ES-I3 (cell line): ENCODE measurements around the gene SLC39A2.

Source experiments
- H3K36me3 ChIP-seq: 2 replicates; pipeline ENCODE4 v1.6.1; 2013; ENCODE audit warnings: mild to moderate bottlenecking, low read length, control low read depth, moderate library complexity; ENCODE audit not compliant: insufficient read depth
- H3K4me1 ChIP-seq: 2 replicates; pipeline ENCODE4 v1.6.1; 2013; ENCODE audit warnings: mild to moderate bottlenecking, control low read depth, low read length; ENCODE audit not compliant: insufficient read depth
- H3K9ac ChIP-seq: 2 replicates; pipeline ENCODE4 v1.6.1; 2013; ENCODE audit warnings: low read depth, mild to moderate bottlenecking, low read length, moderate library complexity
- H3K9me3 ChIP-seq: 2 replicates; pipeline ENCODE4 v1.6.1; 2013; ENCODE audit warnings: mild to moderate bottlenecking, low read length, moderate library complexity; ENCODE audit not compliant: control insufficient read depth, insufficient read depth

SLC39A2 gene

DNA sequence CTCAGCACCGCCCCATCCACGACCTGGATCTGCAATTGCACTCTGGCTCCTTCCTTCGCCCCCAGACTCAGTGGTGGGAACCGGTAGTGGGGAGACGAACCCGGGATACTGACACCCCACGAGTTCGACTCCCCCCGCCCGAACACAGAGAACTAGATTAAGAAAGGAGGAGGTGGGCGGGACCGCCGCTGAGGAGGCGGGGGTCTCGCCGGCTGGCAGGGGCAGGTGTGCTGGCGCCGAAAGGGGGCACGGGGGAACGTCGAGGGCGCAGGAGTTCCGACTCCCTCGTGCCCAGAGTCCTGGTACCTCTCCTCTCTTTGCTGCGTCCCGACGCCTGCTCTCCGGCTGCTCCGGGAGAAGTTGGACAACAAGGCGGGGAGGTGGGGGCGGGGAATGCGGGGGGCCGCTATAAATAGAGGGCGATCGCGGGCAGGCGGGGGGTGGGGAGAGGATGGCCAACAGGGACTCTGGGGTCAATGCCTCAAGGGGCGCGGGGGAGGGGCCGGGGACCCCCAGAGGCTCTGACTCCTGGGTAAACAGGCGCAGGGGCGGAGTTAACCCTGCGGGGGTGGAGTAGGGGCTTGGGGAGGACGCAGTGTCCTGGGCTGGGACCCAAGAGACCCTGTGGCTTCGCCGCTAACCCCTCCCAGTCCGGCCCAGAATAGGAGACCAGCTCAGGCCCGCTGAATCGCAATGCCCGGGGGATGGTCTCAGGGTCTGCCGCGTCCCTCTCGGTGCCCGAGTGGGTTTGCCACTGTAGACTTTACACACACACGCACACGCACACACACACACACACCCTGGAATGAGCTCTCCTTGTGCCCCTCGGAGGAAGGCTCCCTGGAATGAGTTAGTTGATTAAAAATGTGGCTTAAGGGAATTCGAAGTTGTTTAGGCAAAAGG is 26.5 kb downstream of the SLC39A2 start:
- no peaks in the 10 kb centered on the region for H3K36me3 ChIP-seq
- H3K9me3 ChIP-seq, result no peaks in the 10 kb centered on the region
- peaks cover 12% of the 10 kb centered on the region; the same call in 1 of the 2 replicates for H3K4me1 ChIP-seq
- peak overlapping the region; percentile 69 for H3K9ac ChIP-seq

DNA sequence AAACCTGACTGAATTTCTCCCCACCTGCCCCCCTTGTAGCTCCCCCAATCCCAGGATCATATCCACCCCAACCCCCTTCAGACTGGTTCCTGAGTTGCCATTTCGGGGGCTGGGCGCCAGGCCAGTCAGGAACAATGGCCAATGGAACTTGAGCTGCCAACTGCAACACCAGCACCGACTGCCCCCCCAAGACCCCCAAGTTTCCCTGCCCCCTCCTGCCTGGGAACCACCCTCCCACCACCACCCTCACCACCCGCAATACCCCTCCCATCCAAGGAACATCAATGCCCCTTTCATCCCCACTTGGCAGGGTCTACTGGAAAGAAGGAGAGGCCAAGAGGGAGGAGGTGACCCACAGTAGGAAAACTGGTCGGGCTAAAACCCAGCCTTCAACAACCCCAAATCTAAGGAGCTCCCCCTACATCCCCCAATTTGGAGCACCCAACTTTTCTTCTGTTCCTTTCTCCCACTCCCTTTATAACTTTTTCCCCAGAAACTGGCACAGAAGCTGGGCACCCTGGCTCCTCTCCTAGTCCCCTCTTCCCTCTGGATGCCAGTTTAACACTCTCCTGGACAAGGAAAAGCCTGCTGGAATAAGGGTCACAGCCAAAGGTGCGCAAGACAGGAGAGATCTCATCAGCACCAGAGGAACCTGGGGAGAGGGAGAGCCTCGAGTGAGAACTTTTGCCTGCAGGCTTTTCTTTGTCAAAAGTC is 27.3 kb downstream of the SLC39A2 start:
- Histone ChIP-seq H3K9me3 (no peaks in the 10 kb centered on the region), H3K9ac (peak overlapping the region; percentile 54; the same call in 1 of the 2 replicates), H3K36me3 (no peaks in the 10 kb centered on the region), H3K4me1 (peaks cover 12% of the 10 kb centered on the region; the same call in 1 of the 2 replicates)

DNA sequence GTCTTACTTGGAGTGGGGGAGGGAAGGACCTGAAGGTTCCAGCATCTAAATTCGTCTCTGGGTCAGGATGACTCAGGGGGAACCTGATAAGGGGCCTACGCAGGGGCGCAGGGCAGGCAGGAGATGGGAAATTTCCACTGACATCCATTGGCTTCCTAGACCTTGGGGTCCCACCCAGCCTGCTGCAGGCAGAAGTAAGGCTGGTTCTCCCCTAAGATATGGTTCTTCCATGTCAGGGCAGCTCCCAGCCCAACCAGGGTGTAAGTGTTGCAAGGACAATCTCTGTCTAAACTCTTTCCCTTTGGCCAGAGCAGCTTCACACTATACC is 27.9 kb downstream of the SLC39A2 start:
- Histone ChIP-seq H3K9me3 (no peaks in the 10 kb centered on the region), H3K9ac (no peak overlapping the region), H3K36me3 (no peaks in the 10 kb centered on the region), H3K4me1 (peaks cover 12% of the 10 kb centered on the region; the same call in 1 of the 2 replicates)

DNA sequence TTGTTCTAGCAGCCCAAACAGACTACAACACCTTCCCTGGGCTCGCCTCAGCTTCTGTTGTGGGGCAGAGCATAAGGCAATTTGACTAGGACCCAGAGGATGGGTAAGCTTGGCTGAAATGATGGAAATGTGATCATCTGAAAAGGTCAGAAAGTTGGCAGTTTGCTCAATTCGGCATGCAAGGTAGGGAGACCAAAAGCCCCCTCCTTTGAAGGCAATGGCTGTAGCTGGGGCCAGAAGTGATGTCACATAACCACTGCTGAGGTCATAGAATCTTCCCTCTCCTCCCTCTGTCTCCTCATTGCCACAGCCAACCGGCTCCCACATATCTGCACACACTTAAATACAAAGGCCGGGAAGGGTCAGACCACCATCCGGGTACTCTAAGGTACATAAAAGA is 30.8 kb downstream of the SLC39A2 start, which contains the start of gene TPPP2:
Gene TPPP2 (plus strand): TSS at position 301 of the 400 bp plus-strand sequence. CDS start 365 bp downstream, outside the sequence.
- Histone ChIP-seq H3K9me3 (no peaks in the 10 kb centered on the region), H3K9ac (no peak within 1 kb of the TSS), H3K4me1 (peaks cover 12% of the 10 kb centered on the region; the same call in 1 of the 2 replicates), H3K36me3 (no peaks in the 10 kb centered on the region)

DNA sequence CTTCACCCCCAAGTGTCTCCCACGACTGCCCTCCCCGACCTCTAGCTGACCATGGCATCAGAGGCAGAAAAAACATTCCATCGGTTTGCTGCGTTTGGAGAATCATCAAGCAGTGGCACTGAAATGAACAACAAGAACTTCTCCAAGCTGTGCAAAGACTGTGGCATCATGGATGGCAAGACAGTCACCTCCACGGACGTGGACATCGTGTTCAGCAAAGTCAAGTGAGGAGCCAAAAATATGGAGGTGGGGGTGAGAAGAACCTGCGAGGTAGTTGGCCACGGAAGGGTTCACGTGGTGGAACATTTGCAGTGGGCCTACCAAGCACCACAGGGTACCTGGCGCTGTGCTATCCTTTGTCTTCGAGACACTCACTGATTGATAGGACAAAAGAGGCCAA is 31.4 kb downstream of the SLC39A2 start:
- H3K9me3 ChIP-seq, result no peaks in the 10 kb centered on the region
- no peak overlapping the region for H3K9ac ChIP-seq
- peaks cover 12% of the 10 kb centered on the region; the same call in 1 of the 2 replicates for H3K4me1 ChIP-seq
- no peaks in the 10 kb centered on the region for H3K36me3 ChIP-seq

DNA sequence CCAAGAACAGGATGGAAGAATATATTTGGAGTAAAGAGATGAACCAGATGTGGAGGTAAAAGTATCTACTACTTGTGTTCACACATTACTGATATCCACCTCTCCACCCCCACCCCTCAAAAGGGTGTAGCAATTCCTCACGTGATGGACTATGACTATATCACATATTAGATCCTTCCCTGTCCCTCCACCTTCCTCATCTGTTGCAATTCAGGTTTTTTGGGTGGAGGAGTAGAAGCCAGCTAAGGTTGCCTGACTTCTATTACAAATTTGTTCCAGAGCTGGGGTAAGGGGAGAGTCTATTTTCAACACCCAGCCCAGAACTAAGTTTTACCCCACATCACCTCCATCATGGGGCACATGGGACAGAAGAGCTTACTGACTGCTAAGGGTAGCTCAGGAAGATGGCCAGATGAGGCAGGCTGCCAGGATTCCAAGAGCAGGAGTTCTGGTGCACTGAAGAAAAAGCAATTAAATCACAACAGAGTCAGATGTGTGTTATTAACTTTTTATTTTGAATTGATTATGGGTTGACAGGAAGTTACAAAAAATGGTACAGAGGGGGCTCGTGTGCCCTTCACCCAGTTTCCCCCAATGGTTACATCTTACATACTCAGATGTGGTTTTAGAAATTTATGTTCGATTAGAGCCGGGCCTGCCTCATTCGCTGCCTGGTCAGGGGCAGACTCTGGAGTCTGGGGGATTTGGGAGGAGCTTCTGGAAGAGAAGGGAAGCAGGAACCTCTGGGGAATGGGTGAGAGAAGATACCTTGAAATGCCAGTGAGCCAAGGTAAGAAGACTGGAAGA is 33.4 kb downstream of the SLC39A2 start:
- Histone ChIP-seq H3K4me1 (no peaks in the 10 kb centered on the region), H3K36me3 (no peaks in the 10 kb centered on the region), H3K9ac (no peak overlapping the region), H3K9me3 (no peaks in the 10 kb centered on the region)

DNA sequence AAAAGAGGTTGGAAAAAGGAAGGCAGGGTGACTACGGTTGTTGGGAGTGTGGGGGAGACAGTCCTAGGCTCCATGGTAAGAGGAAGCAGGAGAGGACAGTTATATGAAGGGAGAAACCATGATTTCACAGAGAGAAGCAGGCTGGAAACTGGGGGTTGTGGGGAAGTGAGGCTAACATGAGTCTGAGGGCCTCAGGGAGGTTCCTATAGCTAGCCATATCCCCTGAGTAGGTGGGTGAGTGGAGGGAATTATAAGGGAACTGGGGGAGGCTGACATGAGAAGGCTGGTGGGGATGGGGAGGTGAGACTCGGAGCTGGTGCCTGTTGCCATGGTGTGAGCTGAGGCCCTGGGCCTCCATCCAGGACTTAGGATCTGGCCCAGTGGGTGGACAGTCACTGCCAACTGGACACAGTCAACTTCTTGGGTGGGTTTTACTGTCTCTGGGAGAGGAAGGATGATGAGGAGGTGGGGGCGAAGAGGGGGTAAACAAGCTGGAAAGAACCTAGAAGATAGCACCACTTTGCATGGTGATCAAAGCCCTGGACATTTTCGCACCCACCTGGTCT is 34.1 kb downstream of the SLC39A2 start:
- H3K4me1 ChIP-seq, result no peaks in the 10 kb centered on the region
- H3K9ac ChIP-seq, result no peak overlapping the region
- no peaks in the 10 kb centered on the region for H3K9me3 ChIP-seq
- H3K36me3 ChIP-seq, result no peaks in the 10 kb centered on the region

DNA sequence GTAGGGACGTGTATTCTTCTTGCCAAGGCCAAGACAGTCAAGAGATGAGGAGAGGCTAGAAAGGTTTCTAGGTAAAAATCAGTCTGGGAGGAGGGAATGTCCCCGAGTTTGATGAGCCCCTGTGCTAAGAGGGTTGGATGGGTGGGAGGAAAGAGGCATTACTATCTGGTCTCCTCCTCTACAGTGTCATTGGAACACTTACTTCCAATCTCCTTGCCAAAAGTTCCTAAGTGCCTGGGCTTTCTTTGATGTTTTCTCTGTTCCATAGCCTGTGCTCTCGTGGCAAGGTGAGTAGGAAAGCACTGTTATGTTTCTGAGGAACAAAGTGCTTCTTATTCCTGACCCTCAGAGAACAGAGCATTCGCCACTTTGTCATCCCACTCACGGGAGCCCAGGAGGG is 35.6 kb downstream of the SLC39A2 start, which contains the start of gene RNASE13:
Gene RNASE13 (minus strand): TSS at position 101 of the 400 bp plus-strand sequence. CDS start 519 bp downstream, outside the sequence.
- H3K4me1 ChIP-seq, result peaks cover 7% of the 10 kb centered on the region

DNA sequence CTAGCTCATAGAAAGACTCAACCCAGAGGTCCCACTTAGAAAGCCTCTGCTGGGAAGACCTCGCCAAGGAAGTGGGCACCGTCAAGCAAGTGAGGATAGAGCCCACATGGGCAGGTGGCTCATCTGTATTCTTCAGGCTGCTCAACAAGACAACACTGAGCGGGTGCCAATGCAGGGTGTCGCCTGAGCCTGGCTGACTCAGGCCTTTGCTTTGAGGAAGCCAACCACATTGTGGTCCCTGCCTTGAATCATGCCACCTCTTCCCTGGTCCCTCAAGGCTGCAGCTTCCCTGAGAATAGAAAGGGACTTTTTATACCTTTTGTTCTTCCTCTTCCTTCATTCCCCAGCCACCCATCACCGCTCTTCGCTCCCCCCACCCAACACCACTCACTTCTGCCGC is 37.7 kb downstream of the SLC39A2 start:
- no peaks in the 10 kb centered on the region for H3K9me3 ChIP-seq
- H3K4me1 ChIP-seq, result peaks cover 10% of the 10 kb centered on the region
- no peaks in the 10 kb centered on the region for H3K36me3 ChIP-seq
- no peak overlapping the region for H3K9ac ChIP-seq

More for the DNA sequence above, 35.6 kb downstream of the SLC39A2 start, which contains the start of gene RNASE13:
- no peaks in the 10 kb centered on the region for H3K36me3 ChIP-seq
- H3K9me3 ChIP-seq, result no peaks in the 10 kb centered on the region
- H3K9ac ChIP-seq, result no peak within 1 kb of the TSS

DNA sequence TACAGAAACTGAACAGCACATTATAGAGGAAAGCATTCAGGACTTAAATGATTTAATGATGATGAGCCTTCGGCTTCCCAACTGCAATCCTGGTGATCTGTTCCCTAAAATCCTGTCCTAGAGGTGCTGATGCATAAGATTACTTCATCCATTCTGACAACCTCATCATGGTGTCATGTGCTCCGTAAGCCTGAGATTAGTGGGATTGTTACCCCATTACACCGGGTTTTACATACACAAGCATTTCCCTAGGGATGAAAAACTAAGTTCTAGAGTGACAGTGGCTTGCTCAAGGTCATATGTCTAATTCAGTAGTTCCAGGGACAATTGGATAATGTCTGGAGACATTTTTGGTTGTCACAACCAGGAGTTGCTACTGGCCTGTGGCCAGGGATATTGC is 38.1 kb downstream of the SLC39A2 start:
- Histone ChIP-seq H3K36me3 (no peaks in the 10 kb centered on the region), H3K9me3 (no peaks in the 10 kb centered on the region), H3K4me1 (peaks cover 10% of the 10 kb centered on the region), H3K9ac (no peak overlapping the region)

DNA sequence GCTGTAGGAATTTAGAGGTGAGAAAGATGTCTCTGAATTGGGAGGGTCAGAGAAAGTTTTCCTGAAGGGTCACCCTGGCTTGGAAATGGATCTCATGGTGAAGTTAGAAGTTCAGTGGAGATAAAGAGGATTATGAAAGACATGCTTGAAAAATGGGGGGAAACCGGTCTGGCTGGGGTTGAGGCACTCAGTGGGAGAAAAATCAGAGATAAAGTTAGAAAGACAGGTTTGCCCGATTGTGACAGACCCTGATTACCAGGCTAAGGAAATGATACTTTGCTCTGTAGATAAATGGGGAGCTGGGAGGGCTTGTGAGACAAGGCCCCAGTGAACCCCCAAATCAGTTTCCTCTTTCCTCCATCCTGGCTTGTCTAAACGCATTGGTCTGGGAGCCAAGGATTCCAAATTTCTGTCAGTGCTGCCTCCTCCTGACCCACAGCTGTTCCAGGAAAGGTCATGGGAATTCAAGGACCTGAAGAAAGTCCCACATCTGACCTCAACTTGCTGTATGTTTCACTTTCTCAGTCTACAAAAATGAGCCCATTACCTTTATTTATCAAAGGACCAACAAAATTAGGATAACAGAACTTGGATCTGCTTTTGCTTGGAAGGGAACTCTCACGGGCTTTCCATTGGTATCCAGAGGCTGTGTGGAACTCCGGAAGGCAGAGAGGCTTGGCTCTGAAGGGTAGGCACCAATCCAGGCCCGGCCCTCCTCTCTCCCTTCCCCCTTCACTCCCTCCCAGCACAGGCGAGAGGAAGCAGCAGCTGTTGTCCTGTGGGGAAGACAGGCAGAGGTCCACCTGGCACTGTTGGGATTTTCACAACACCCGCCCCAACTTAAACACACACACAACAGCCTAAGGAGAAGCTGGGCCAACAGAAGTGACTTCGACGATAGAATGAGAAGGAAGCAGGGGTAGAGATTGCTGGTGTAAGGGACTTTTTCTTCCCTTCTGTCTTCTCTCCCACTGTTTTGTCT is 39.6 kb downstream of the SLC39A2 start:
- no peaks in the 10 kb centered on the region for H3K36me3 ChIP-seq
- no peak overlapping the region for H3K9ac ChIP-seq
- H3K4me1 ChIP-seq, result peaks cover 10% of the 10 kb centered on the region
- H3K9me3 ChIP-seq, result no peaks in the 10 kb centered on the region

DNA sequence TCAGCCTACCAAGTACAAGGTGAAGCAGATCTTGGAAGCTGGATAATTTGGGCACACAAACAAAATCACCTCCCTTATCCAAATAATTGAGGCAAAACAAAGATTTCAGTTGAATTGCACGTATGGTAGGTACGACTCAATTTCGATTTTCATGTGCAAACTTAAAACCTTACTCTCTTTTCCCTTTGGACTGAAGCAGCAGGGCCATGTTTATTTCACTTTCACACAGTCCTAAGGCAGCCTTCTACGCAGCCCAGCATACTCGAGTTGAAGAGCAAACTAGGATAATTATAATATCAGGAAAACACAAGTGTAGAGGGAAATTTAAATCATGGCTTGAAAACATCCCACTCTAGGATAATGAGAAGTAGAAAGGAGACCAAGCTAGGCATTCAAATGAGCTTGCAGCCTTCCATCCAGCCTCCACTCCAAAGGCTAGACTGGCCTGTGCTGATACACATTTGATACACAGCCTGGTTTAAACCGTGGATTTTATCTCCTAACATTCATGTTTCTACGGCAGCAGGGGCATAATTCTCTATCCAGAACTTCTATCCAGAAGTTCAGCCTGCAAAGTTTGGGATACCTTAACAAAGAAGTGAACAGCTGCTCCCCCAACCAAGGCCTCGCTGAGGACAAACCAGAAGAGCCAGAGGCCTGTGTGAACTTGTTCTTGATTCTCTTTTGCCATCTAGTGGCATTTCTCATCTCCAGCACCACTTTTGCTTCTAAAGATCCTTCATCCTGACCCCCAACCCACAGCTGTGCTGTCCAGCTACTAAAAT is 40.7 kb downstream of the SLC39A2 start:
- H3K9me3 ChIP-seq, result no peaks in the 10 kb centered on the region

More for the DNA sequence above, 40.7 kb downstream of the SLC39A2 start:
- H3K9ac ChIP-seq, result no peak overlapping the region
- peaks cover 10% of the 10 kb centered on the region for H3K4me1 ChIP-seq
- H3K36me3 ChIP-seq, result no peaks in the 10 kb centered on the region
